Thyroid gland (tissue), 4 donors: Measurements from ENCODE around the gene TNS3. TPM values are rescaled to one million over a fixed set of nuclear protein-coding genes. Genes with fewer than 3 reads are reported as not detected.

Experiments used
- DNase-seq, 2 donors: peaks; one replicate each; pipeline ENCODE4 v3.0.0-alpha.2; 2019
- H3K27ac ChIP-seq, 3 donors: fragments of 200-600 bp; sonication (generic); 1 replicate in 2 of 3; 2 replicates in 1 of 3; pipeline ENCODE4 v1.5.1; 2016 to 2019; ENCODE audit warnings: mild to moderate bottlenecking in 1 of 3, moderate library complexity in 1 of 3
- H3K27me3 ChIP-seq: fragments of 200-600 bp; sonication (generic); one replicate; pipeline ENCODE4 v1.5.1; 2019
- H3K36me3 ChIP-seq, 2 donors: fragments of 200-600 bp; sonication (generic); one replicate each; pipeline ENCODE4 v1.5.1; 2016 to 2019
- H3K4me1 ChIP-seq, 2 donors: fragments of 200-600 bp; sonication (generic); one replicate each; pipeline ENCODE4 v1.5.1; 2017 to 2019
- H3K4me3 ChIP-seq, 3 donors: fragments of 200-600 bp; sonication (generic); replicated peaks in 1 of 3; 1 replicate in 2 of 3; 2 replicates in 1 of 3; pipeline ENCODE4 v1.5.1; 2016; ENCODE audit warnings: mild to moderate bottlenecking in 1 of 3
- H3K9me3 ChIP-seq: fragments of 200-600 bp; sonication (generic); one replicate; pipeline ENCODE4 v1.5.1; 2017
- POLR2A ChIP-seq, 2 donors: fragments of 450-650 bp; IDR thresholded peaks; one replicate each; pipeline ENCODE4 v1.6.1; 2017; ENCODE audit warnings: antibody characterized with exemption in 2 of 2, mild to moderate bottlenecking in 2 of 2, moderate library complexity in 1 of 2
- WGBS, 2 donors: methylation state at CpG; one replicate each; pipeline ENCODE4 v1.1.5; 2017; 5-methylcytosine and 5-hydroxymethylcytosine counted together
- intact Hi-C: fragments of 100-400 bp; cut with DNase I; formaldehyde crosslinking; loops from one replicate; pipeline ENCODE4 v1.15.1; 2023
- total RNA-seq, 4 donors: library from RNA; depleted of rRNA; stranded (reverse); fragments of >200 nt; gene quantifications; one replicate each; pipeline ENCODE4 v1.2.3, GENCODE V29; 2016
- TF ChIP-seq, protein P1 (sequence below), 6 experiments: fragments of 200-600 bp in 3 of 6; fragments of 450-650 bp in 3 of 6; sonication (generic) in 3 of 6; IDR thresholded peaks; one replicate each; pipeline ENCODE4 v1.5.1; 2016 to 2019; ENCODE audit warnings: antibody characterized with exemption in 6 of 6, mild to moderate bottlenecking in 2 of 6, inconsistent platforms in 1 of 6, moderate library complexity in 1 of 6

The TNS3 gene
- total RNA-seq, 4 donors from 2014 or later: 65.8 to 93.0 (median 80.7) TPM

DNA sequence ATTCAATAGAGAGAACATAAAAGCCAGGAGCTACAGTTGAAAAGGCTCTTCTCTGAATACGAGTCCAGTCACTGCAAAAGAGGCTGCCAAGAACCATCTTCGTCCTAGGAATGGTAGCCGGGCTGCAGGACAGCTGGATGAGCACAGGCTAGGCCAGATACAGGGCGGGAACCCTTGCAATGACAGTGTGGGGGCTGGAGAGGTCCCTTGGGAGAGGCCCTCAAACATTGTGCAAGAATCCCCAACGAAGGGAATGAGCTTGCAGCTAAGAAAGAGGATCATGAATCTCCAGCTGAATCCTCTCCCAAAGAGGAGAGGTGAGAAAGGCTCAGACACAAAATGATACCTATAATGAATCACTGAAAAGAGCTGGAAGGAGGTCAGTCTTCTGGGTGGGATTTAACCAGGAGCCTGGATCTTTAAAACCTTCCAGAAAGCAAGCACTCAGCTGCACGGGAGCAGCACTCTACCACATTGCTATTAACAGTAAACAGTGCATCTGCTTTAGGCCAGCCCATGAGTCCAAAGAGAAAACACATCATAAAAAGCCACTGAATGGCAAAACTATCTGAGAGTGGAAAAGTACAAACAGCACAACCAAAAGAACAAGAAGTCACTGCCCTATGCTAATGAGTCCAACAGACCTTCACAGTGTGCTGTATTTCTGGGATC, 287.9 kb downstream of the TNS3 start:
- DNase-seq: no peak

DNA sequence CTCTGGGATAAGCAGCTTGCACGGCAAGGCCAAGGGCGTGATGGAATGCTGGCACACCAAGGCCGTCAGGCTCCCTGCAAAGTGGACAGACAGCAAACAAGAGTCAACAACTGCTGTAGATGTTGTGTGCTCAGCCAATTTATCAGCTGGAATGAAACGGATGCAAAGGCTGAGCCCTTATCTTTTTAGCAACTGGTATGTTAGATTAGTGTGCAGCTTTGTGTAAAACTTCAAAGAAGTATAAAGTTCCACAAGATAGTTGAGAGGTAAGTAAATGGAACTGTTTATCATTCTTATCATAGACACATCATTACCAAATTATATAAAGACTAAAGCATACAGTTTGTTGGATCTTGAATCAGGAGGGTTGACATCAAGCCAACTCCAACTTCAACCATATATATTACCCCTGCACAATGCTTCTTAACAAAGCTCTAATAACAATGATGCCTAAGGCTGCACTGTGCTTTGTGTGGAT, 289.0 kb downstream of the TNS3 start:
- Histone ChIP-seq H3K27ac (no peak overlapping the region), H3K9me3 (no peaks in the 10 kb centered on the region), H3K27me3 (no peaks in the 10 kb centered on the region), H3K36me3 (peaks cover 29 to 36% of the 10 kb centered on the region in 2 donors), H3K4me1 (peaks cover 0 to 6% of the 10 kb centered on the region in 2 donors), H3K4me3 (no peak overlapping the region)
- WGBS, 2 donors: 87 to 94% methylated on average over 4 of the region's 4 CpGs
- intact Hi-C loops: no loop called here
- no peak for TF ChIP-seq POLR2A (IDR thresholded peaks at IDR 0.05)
- TF ChIP-seq, protein P1, sequence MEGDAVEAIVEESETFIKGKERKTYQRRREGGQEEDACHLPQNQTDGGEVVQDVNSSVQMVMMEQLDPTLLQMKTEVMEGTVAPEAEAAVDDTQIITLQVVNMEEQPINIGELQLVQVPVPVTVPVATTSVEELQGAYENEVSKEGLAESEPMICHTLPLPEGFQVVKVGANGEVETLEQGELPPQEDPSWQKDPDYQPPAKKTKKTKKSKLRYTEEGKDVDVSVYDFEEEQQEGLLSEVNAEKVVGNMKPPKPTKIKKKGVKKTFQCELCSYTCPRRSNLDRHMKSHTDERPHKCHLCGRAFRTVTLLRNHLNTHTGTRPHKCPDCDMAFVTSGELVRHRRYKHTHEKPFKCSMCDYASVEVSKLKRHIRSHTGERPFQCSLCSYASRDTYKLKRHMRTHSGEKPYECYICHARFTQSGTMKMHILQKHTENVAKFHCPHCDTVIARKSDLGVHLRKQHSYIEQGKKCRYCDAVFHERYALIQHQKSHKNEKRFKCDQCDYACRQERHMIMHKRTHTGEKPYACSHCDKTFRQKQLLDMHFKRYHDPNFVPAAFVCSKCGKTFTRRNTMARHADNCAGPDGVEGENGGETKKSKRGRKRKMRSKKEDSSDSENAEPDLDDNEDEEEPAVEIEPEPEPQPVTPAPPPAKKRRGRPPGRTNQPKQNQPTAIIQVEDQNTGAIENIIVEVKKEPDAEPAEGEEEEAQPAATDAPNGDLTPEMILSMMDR (IDR thresholded peaks at IDR 0.05): no peak
- no peak for DNase-seq

More for the DNA sequence above, 287.9 kb downstream of the TNS3 start:
- TF ChIP-seq, protein P1 (IDR thresholded peaks at IDR 0.05): no peak
- TF ChIP-seq POLR2A (IDR thresholded peaks at IDR 0.05): no peak
- Histone ChIP-seq H3K4me3 (no peak overlapping the region), H3K27me3 (no peaks in the 10 kb centered on the region), H3K4me1 (peaks cover 0 to 6% of the 10 kb centered on the region in 2 donors), H3K27ac (peak overlapping the region in 2 of 3 donors; percentile 33 to 47), H3K36me3 (peaks cover 32 to 36% of the 10 kb centered on the region in 2 donors), H3K9me3 (no peaks in the 10 kb centered on the region)
- WGBS, 2 donors: 67 to 73% methylated on average over 6 of the region's 6 CpGs
- intact Hi-C loops: no loop called here

GRCh38 chr7:47291461-47292081, 290.3 kb downstream of the TNS3 start:
- H3K27ac ChIP-seq: no peak overlapping the region
- H3K27me3 ChIP-seq: no peaks in the 10 kb centered on the region
- peaks cover 0 to 6% of the 10 kb centered on the region in 2 donors for H3K4me1 ChIP-seq
- no peak overlapping the region for H3K4me3 ChIP-seq
- no peak for DNase-seq
- peaks cover 25 to 36% of the 10 kb centered on the region in 2 donors for H3K36me3 ChIP-seq
- 59 to 73% methylated on average over 4 of the region's 4 CpGs for WGBS, 2 donors
- TF ChIP-seq, protein P1 (IDR thresholded peaks at IDR 0.05): no peak
- TF ChIP-seq POLR2A (IDR thresholded peaks at IDR 0.05): no peak
- no peaks in the 10 kb centered on the region for H3K9me3 ChIP-seq
- intact Hi-C loops: no loop called here

- no peaks in the 10 kb centered on the region for H3K9me3 ChIP-seq
- peaks cover 0 to 6% of the 10 kb centered on the region in 2 donors for H3K4me1 ChIP-seq
- intact Hi-C loops: no loop called here
- H3K27me3 ChIP-seq: no peaks in the 10 kb centered on the region
- peaks cover 25 to 36% of the 10 kb centered on the region in 2 donors for H3K36me3 ChIP-seq
- no peak overlapping the region for H3K27ac ChIP-seq
- TF ChIP-seq, protein P1 (IDR thresholded peaks at IDR 0.05): no peak
- no peak for TF ChIP-seq POLR2A (IDR thresholded peaks at IDR 0.05)
- 96 to 98% methylated on average over 2 of the region's 2 CpGs for WGBS, 2 donors
- no peak for DNase-seq
- no peak overlapping the region for H3K4me3 ChIP-seq
Measured at GRCh38 chr7:47290867-47291266, 291.0 kb downstream of the TNS3 start.

- no peak overlapping the region for H3K27ac ChIP-seq
- H3K4me1 ChIP-seq: peaks cover 0 to 6% of the 10 kb centered on the region in 2 donors
- TF ChIP-seq, protein P1 (IDR thresholded peaks at IDR 0.05): no peak
- TF ChIP-seq POLR2A (IDR thresholded peaks at IDR 0.05): no peak
- peaks cover 25 to 36% of the 10 kb centered on the region in 2 donors for H3K36me3 ChIP-seq
- no peak overlapping the region for H3K4me3 ChIP-seq
- WGBS, 2 donors: 90 to 96% methylated on average over 3 of the region's 3 CpGs
- no peaks in the 10 kb centered on the region for H3K9me3 ChIP-seq
- H3K27me3 ChIP-seq: no peaks in the 10 kb centered on the region
- no peak for DNase-seq
- intact Hi-C loops: no loop called here
Measured at GRCh38 chr7:47290466-47290865, 291.4 kb downstream of the TNS3 start.
